Motor neuron (in vitro differentiated cells): Measurements from ENCODE around the gene SLC9A3. TPM values are rescaled to one million over a fixed set of nuclear protein-coding genes. Genes with fewer than 3 reads are reported as not detected.
A peak's percentile ranks its signal among the peaks of the same experiment; 100 is the strongest.

ENCODE experiments used
- ATAC-seq, 8 experiments: fragments of 200-7000 bp; cut with Tn5 transposase; replicated peaks in 6 of 8; 2 replicates each; pipeline ENCODE4 v1.8.0; 2021; ENCODE audit warnings: mild to moderate bottlenecking in 8 of 8, moderate library complexity in 8 of 8
- H3K27ac ChIP-seq, 2 donors: fragments of 250-450 bp; sonication (Bioruptor Pico); 2 replicates each; pipeline ENCODE4 v1.9.0; 2021; ENCODE audit warnings: antibody characterized with exemption in 2 of 2, mild to moderate bottlenecking in 2 of 2, moderate library complexity in 1 of 2
- H3K4me1 ChIP-seq, 2 donors: fragments of 250-450 bp; sonication (Bioruptor Pico); replicated peaks in 1 of 2; 2 replicates each; pipeline ENCODE4 v1.6.1; 2021; ENCODE audit warnings: antibody characterized with exemption in 2 of 2, mild to moderate bottlenecking in 2 of 2, moderate library complexity in 1 of 2
- H3K4me3 ChIP-seq, 5 donors: fragments of 250-450 bp; sonication (Bioruptor Pico); 2 replicates each; pipeline ENCODE4 v1.9.0; 2021; ENCODE audit warnings: antibody characterized with exemption in 5 of 5, mild to moderate bottlenecking in 5 of 5, moderate library complexity in 4 of 5
- WGBS, 10 experiments: fragments of 450-650 bp; shearing (Covaris generic); methylation state at CpG; one replicate each; pipeline ENCODE4 v1.0.0; 2022; 5-methylcytosine and 5-hydroxymethylcytosine counted together
- in situ Hi-C, 9 experiments: fragments of 400-800 bp; cut with MboI; loops; one replicate each; pipeline ENCODE4 v1.15.0; 2021; ENCODE audit warnings: low sequenced_read_pairs in 9 of 9, low pct_unique_long_range_greater_than_20kb in 2 of 9; ENCODE audit not compliant: unreplicated experiment in 9 of 9
- total RNA-seq, 8 experiments: library from RNA; unstranded; fragments of 300-600 nt; gene quantifications; 2 replicates each; pipeline versions ENCODE4 v1.2.3 to v1.2.4, GENCODE V29; 2022

SLC9A3 gene
- total RNA-seq, 8 experiments from 2014 or later = 0.97 to 92.5 (median 1.6) TPM

- no peak overlapping the region for H3K4me3 ChIP-seq
- in situ Hi-C loops = loop anchor here in 2 of 9 experiments (10.0 kb wide), 1 partner anchor 110 kb away; the partner anchor contains the start of gene AHRR (in 2 of the 2)
- peaks cover 5 to 8% of the 10 kb centered on the region in 2 donors for H3K4me1 ChIP-seq
- WGBS, 10 experiments = 69 to 100% (median 88%) methylated on average over 1 to 17 of the region's 27 CpGs
- ATAC-seq = no peak
- H3K27ac ChIP-seq = no peak overlapping the region
These were observed 89.0 kb downstream of the SLC9A3 start for GRCh38 chr5:435156-435790.

GRCh38 chr5:434443-435146 lies 89.7 kb downstream of the SLC9A3 start:
- no peak for ATAC-seq
- in situ Hi-C loops = loop anchor here in 2 of 9 experiments (10.0 kb wide), 1 partner anchor 110 kb away; the partner anchor contains the start of gene AHRR (in 2 of the 2)
- no peak overlapping the region for H3K27ac ChIP-seq
- WGBS, 10 experiments = 80 to 100% (median 90%) methylated on average over 1 to 7 of the region's 26 CpGs; no CpG with 5 or more reads in 5 of the 10 experiments
- no peak overlapping the region for H3K4me3 ChIP-seq
- peaks cover 5 to 10% of the 10 kb centered on the region in 2 donors for H3K4me1 ChIP-seq

DNA sequence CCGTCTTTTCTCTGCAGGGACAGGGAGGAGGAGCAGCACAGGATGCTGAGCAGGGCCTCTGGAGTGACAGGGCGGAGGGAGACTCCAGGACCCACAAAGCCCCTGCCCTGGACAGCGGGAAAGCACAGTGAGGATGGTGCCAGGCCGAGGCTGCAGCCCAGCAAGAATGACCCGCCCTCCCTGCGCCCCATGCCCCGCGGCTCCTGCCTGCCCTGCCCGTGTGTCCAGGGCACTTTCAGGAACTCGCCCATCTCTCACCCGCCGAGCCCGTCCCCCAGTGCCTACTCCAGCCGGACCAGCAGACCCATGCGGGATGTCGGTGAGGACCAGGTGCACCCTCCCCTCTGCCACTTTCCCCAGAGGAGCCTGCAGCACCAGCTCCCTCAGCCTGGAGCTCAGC lies 90.4 kb downstream of the SLC9A3 start:
- in situ Hi-C loops = loop anchor here in 2 of 9 experiments (10.0 kb wide), 1 partner anchor 109 kb away; the partner anchor contains the start of gene AHRR (in 2 of the 2)

DNA sequence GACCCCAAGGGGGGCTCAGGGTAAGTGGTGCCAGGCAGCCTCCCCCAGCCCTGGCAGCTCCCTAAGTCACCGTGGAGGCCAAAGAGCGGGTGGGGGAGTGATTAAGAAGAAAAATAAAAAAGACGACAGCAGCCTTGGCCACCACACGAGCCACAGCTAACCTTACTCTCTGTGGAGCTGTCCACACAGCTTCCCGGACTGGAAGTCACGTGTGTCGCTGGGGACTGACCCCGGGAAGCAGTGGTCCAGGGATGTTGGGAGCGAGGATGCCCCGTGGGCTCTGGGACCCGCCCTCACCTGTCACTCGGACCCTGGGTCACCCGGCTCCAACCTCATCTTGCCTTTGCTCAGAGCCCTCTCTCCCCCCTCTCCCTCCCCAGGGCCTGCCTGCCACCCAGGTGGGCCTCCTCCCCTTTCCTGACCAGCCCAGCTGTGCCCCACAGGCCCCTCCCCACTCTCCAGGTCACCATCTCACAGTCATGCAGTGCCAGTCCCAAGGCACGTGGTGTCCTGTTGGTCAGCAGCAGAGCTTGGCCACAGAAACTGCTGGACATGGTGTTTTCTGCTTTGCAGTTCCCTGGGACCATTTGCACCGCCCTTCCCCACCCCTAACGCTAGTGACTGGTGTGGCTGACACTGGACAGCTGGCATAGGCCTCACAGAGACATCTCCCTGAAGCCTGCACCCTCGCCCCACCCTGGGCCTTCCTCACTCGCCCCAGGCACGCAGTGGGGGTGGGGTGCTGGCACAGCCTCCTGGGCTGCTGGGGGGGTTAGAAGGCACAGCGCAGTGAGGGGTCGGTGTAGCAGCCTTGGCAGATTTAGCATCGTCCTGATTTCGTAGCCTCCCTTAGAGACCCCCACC lies 91.1 kb downstream of the SLC9A3 start:
- WGBS, 10 experiments = 20 to 100% (median 73%) methylated on average over 1 to 12 of the region's 23 CpGs; no CpG with 5 or more reads in 4 of the 10 experiments
- Histone ChIP-seq H3K4me1 (peaks cover 5 to 10% of the 10 kb centered on the region in 2 donors), H3K4me3 (no peak overlapping the region), H3K27ac (no peak overlapping the region)
- in situ Hi-C loops = loop anchor here in 2 of 9 experiments (10.0 kb wide), 1 partner anchor 108 kb away; the partner anchor contains the start of gene AHRR (in 2 of the 2)
- peak in 5 of 8 experiments; percentile 2 to 48 (median 39) for ATAC-seq

More for the DNA sequence above, 90.4 kb downstream of the SLC9A3 start:
- no peak overlapping the region for H3K4me3 ChIP-seq
- peaks cover 5 to 10% of the 10 kb centered on the region in 2 donors for H3K4me1 ChIP-seq
- peak in 1 of 8 experiments; percentile 34 for ATAC-seq
- 80 to 100% methylated on average over 1 to 2 of the region's 16 CpGs; no CpG with 5 or more reads in 8 of the 10 experiments for WGBS, 10 experiments
- no peak overlapping the region for H3K27ac ChIP-seq

GRCh38 chr5:432201-432927 lies 91.9 kb downstream of the SLC9A3 start:
- H3K27ac ChIP-seq = no peak overlapping the region
- 57 to 100% (median 81%) methylated on average over 1 to 9 of the region's 18 CpGs for WGBS, 10 experiments
- in situ Hi-C loops = loop anchor here in 2 of 9 experiments (10.0 kb wide), 1 partner anchor 108 kb away; the partner anchor contains the start of gene AHRR (in 2 of the 2)

GRCh38 chr5:431711-432050 lies 92.6 kb downstream of the SLC9A3 start:
- Histone ChIP-seq H3K4me3 (no peak overlapping the region), H3K4me1 (peaks cover 5 to 10% of the 10 kb centered on the region in 2 donors), H3K27ac (no peak overlapping the region)
- 75 to 100% (median 100%) methylated on average over 1 to 3 of the region's 4 CpGs; no CpG with 5 or more reads in 2 of the 10 experiments for WGBS, 10 experiments
- in situ Hi-C loops = loop anchor here in 2 of 9 experiments (10.0 kb wide), 1 partner anchor 107 kb away; the partner anchor contains the start of gene AHRR (in 2 of the 2)
- ATAC-seq = no peak

More at GRCh38 chr5:432201-432927, 91.9 kb downstream of the SLC9A3 start:
- no peak overlapping the region for H3K4me3 ChIP-seq
- no peak for ATAC-seq
- peaks cover 5 to 10% of the 10 kb centered on the region in 2 donors for H3K4me1 ChIP-seq

DNA sequence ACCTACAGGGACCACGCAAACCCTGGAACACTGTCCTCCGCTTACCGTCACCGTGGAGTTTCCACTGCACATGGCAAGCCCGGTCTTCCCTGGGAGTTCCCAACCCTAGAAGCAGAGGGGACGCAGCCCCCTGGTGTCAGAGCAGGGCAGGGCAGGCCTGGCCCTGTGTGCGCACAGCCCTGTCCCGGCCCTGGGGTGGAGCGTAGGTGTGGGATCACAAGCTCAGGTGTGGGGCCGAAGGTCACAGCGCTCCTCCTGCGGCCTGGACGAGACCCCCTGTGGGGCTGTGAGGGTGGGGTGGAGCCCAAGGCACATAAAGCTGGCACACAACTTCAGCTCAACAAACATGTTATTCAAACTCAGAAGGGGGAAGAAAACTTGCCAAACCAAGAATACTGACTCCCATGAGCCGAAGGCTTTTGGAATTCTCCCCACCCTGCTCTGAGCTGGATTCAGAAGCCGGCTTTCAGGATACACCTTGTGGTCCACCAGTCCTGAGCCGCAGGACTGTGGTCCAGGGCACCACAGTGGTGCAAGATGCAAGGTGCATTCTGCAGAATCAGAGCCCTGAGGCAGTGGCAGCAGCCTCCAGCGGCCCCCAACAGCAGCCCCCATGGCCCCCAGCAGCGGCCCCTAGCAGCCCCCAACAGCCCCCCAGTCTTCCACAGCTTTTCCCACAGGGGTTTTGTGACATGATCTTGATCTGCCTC lies 93.1 kb downstream of the SLC9A3 start:
- Histone ChIP-seq H3K4me1 (peaks cover 5 to 10% of the 10 kb centered on the region in 2 donors), H3K27ac (no peak overlapping the region), H3K4me3 (no peak overlapping the region)
- WGBS, 10 experiments = 10 to 100% (median 53%) methylated on average over 1 to 6 of the region's 18 CpGs; no CpG with 5 or more reads in 4 of the 10 experiments
- ATAC-seq = peak; percentile 32 to 95 (median 87)
- in situ Hi-C loops = loop anchor here in 2 of 9 experiments (10.0 kb wide), 1 partner anchor 106 kb away; the partner anchor contains the start of gene AHRR (in 2 of the 2)

GRCh38 chr5:430214-430925 lies 93.9 kb downstream of the SLC9A3 start:
- WGBS, 10 experiments = 60 to 100% (median 74%) methylated on average over 1 to 9 of the region's 25 CpGs; no CpG with 5 or more reads in 4 of the 10 experiments
- no peak for ATAC-seq
- H3K4me1 ChIP-seq = peaks cover 5 to 10% of the 10 kb centered on the region in 2 donors
- H3K4me3 ChIP-seq = no peak overlapping the region
- no peak overlapping the region for H3K27ac ChIP-seq
- in situ Hi-C loops = loop anchor here in 2 of 9 experiments (10.0 kb wide), 1 partner anchor 106 kb away; the partner anchor contains the start of gene AHRR (in 2 of the 2)

DNA sequence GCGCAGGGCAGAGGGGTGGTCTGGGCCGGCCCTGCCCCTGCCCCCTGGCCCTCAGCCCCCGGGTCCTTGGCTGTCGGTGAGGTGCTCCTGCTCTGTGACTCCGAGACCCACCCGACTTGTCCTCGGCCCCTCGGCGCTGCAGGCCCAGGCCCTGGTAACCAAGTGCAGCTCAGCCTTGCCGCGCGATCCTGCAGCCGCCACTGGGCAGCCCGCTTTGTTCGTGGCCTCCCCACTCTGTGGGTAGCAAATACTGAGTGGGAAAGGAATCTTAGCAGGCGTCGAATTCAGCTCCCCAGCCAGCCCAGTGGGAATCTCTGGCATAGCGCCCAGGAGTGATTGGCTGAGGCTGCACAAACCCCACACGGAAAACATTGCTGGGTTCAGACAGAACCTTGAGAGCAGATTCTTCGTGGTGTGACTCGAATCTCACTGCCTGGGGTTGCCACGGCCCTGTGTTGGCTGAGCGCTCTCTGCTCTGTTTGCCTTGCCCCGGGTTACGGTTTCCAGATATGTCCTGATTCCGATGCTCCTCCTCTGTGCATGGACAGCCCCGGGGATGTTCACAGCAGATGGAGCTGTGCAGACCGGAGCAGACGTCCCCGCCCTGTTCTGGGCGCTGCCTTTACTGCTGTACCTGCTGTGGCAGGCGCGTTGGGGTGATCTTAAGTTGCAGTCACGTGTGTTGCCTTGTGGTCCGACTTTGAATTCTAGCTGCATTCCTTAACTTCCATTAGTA lies 94.6 kb downstream of the SLC9A3 start:
- no peak overlapping the region for H3K27ac ChIP-seq
- H3K4me3 ChIP-seq = no peak overlapping the region
- in situ Hi-C loops = loop anchor here in 2 of 9 experiments (10.0 kb wide), 1 partner anchor 105 kb away; the partner anchor contains the start of gene AHRR (in 2 of the 2)
- 20 to 100% (median 74%) methylated on average over 1 to 26 of the region's 35 CpGs; no CpG with 5 or more reads in 3 of the 10 experiments for WGBS, 10 experiments
- H3K4me1 ChIP-seq = peaks cover 5 to 10% of the 10 kb centered on the region in 2 donors
- peak in 6 of 8 experiments; percentile 6 to 96 (median 82) for ATAC-seq

DNA sequence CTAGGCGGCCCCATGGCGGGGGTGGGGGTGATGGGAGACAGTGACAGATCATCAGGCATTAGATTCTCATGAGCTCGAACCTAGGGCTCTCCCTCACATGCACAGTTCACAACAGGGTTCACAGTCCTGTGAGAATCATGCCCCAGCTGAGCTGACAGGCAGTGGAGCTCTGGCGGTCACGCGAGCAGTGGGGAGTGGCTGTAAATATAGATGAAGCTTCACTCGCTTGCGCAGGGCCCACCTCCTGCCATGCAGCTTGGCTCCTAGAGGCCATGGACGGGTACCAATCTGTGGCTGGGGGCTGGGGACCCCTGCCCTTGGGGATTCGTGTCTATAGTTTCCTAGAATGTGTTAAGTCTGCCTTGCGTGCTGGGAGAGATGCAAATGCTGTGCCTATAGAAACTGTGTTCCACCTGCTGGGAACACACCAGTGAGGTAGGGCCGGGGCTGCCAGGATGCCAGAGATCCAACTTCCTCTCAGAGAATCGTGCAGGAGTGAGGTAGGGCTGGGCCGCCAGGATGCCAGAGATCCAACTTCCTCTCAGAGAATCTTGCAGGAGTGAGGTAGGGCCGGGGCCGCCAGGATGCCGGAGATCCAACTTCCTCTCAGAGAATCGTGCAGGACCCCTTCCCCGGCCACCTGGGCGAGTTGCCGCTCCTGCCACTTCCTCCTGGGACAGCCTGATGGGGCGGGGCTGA lies 95.3 kb downstream of the SLC9A3 start:
- in situ Hi-C loops = no loop called here
- no peak for ATAC-seq
- H3K27ac ChIP-seq = no peak overlapping the region
- WGBS, 10 experiments = 47 to 100% (median 90%) methylated on average over 1 to 6 of the region's 22 CpGs; no CpG with 5 or more reads in 3 of the 10 experiments
- peaks cover 5 to 10% of the 10 kb centered on the region in 2 donors for H3K4me1 ChIP-seq
- H3K4me3 ChIP-seq = no peak overlapping the region
